CD4-positive, alpha-beta memory T cell (primary cell): ENCODE results near the gene TUBB4A. TPM values are rescaled to one million over a fixed set of nuclear protein-coding genes. Genes with fewer than 3 reads are reported as not detected.

Experiments used
- CTCF ChIA-PET: fragments of 350-600 bp; sonication (Branson Sonifier 250); formaldehyde crosslinking; loops from one replicate; lab custom pipeline; 2021; ENCODE audit warnings: inconsistent platforms; ENCODE audit not compliant: partially characterized antibody; lab: Charles Lee
- POLR2A ChIA-PET: fragments of 350-600 bp; sonication (Branson Sonifier 250); formaldehyde crosslinking; loops from one replicate; lab custom pipeline; 2021; ENCODE audit not compliant: partially characterized antibody; lab: Charles Lee
- DNase-seq, 5 donors: peaks; one replicate each; pipeline versions ENCODE4 v3.0.0 to v3.0.0-alpha.2; 2020 to 2022; ENCODE audit warnings: mixed read lengths in 1 of 5
- H3K27ac ChIP-seq: one replicate; pipeline ENCODE4 v1.7.0; 2013; ENCODE audit warnings: low read depth, low read length
- H3K27me3 ChIP-seq: 2 replicates; pipeline ENCODE4 v1.7.0; 2013; ENCODE audit warnings: mild to moderate bottlenecking, low read length, moderate library complexity; ENCODE audit not compliant: insufficient read depth
- H3K36me3 ChIP-seq: 2 replicates; pipeline ENCODE4 v1.7.0; 2013; ENCODE audit warnings: mild to moderate bottlenecking, low read length, moderate library complexity; ENCODE audit not compliant: insufficient read depth
- H3K4me1 ChIP-seq: 2 replicates; pipeline ENCODE4 v1.7.0; 2013; ENCODE audit warnings: mild to moderate bottlenecking, low read length, moderate library complexity; ENCODE audit not compliant: insufficient read depth
- H3K4me3 ChIP-seq, 2 donors: one replicate each; pipeline ENCODE4 v1.7.0; 2013; ENCODE audit warnings: low read length in 2 of 2, mild to moderate bottlenecking in 1 of 2
- H3K9me3 ChIP-seq, 2 donors: one replicate each; pipeline ENCODE4 v1.7.0; 2013; ENCODE audit warnings: low read length in 2 of 2, control low read depth in 1 of 2; ENCODE audit not compliant: control insufficient read depth in 1 of 2
- H3K27ac Mint-ChIP-seq, 7 donors: one replicate each; pipeline ENCODE4 v1.8.0; 2020 to 2021; ENCODE audit warnings: mixed read lengths in 7 of 7, mild to moderate bottlenecking in 6 of 7, inconsistent platforms in 3 of 7, moderate library complexity in 3 of 7
- H3K27me3 Mint-ChIP-seq, 2 donors: one replicate each; pipeline ENCODE4 v1.8.0; 2020 to 2021; ENCODE audit warnings: mixed read lengths in 2 of 2
- H3K36me3 Mint-ChIP-seq, 2 donors: one replicate each; pipeline ENCODE4 v1.8.0; 2020 to 2021; ENCODE audit warnings: mixed read lengths in 2 of 2, inconsistent platforms in 1 of 2, mild to moderate bottlenecking in 1 of 2
- H3K4me1 Mint-ChIP-seq, 4 donors: one replicate each; pipeline ENCODE4 v1.8.0; 2020 to 2021; ENCODE audit warnings: mixed read lengths in 4 of 4, mild to moderate bottlenecking in 1 of 4
- H3K4me3 Mint-ChIP-seq, 8 donors: one replicate each; pipeline ENCODE4 v1.8.0; 2020 to 2021; ENCODE audit warnings: mixed read lengths in 8 of 8, mild to moderate bottlenecking in 7 of 8, moderate library complexity in 6 of 8, inconsistent platforms in 3 of 8
- H3K9me3 Mint-ChIP-seq, 8 donors: one replicate each; pipeline ENCODE4 v1.8.0; 2020 to 2021; ENCODE audit warnings: mixed read lengths in 8 of 8, mild to moderate bottlenecking in 5 of 8, inconsistent platforms in 3 of 8, moderate library complexity in 1 of 8
- intact Hi-C: fragments of 100-400 bp; cut with micrococcal nuclease; formaldehyde crosslinking; loops from one replicate; pipeline ENCODE4 v1.15.1; 2023
- polyA plus RNA-seq, 2 donors: library from polyadenylated mRNA; unstranded; fragments of 300-500 nt; fragmentation: Illumina TruSeq; gene quantifications; one replicate each; pipeline ENCODE4 v1.2.3, GENCODE V29; 2021
- total RNA-seq, 2 experiments: library from RNA; stranded (reverse); gene quantifications; one replicate each; pipeline ENCODE4 v1.2.3, GENCODE V29; 2021

TUBB4A gene
- total and polyA plus RNA-seq, 4 experiments from 2014 or later: 1.5 to 4.7 (median 2.9) TPM

DNA sequence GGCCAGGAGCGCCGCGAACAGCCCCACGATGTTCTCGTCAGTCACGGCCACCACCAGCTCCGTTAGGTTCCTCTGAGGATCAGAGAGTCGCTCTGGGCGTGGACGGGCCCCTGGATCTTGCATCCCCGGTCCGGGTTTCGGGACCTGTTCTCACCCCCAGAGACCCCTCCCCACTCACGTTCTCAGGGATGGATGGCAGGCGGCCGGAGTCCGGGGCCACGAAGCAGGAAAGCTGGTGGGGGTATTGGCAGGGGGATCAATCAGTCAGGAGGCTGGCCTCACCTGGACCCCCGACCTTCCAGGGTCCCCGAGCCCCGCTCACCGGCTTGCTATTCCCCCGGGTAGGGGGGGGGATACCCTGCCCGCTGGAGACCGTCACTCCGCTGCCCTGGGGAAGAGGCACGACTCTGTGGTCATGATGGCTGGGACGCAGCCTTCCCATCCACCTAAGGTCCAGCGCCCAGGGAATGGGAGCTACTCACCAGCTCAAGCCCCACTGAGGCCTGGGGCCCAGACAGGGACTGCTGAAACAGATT, 25.1 kb downstream of the TUBB4A start:
- Mint-ChIP-seq H3K27me3 (no peaks in the 10 kb centered on the region), H3K4me3 (no peak overlapping the region), H3K4me1 (peaks cover 15 to 33% (median 23%) of the 10 kb centered on the region in 4 donors), H3K36me3 (peaks cover 14 to 25% of the 10 kb centered on the region in 2 donors), H3K9me3 (no peaks in the 10 kb centered on the region), H3K27ac (peak overlapping the region in 1 of 7 donors; percentile 53)
- H3K4me3 ChIP-seq: no peak overlapping the region
- intact Hi-C loops: no loop called here
- H3K27me3 ChIP-seq: no peaks in the 10 kb centered on the region
- POLR2A ChIA-PET: no interaction called here
- H3K27ac ChIP-seq: peak overlapping the region; percentile 7
- H3K36me3 ChIP-seq: peaks cover 33% of the 10 kb centered on the region
- CTCF ChIA-PET: no interaction called here
- no peak for DNase-seq
- H3K4me1 ChIP-seq: peaks cover 33% of the 10 kb centered on the region
- H3K9me3 ChIP-seq: no peaks in the 10 kb centered on the region

DNA sequence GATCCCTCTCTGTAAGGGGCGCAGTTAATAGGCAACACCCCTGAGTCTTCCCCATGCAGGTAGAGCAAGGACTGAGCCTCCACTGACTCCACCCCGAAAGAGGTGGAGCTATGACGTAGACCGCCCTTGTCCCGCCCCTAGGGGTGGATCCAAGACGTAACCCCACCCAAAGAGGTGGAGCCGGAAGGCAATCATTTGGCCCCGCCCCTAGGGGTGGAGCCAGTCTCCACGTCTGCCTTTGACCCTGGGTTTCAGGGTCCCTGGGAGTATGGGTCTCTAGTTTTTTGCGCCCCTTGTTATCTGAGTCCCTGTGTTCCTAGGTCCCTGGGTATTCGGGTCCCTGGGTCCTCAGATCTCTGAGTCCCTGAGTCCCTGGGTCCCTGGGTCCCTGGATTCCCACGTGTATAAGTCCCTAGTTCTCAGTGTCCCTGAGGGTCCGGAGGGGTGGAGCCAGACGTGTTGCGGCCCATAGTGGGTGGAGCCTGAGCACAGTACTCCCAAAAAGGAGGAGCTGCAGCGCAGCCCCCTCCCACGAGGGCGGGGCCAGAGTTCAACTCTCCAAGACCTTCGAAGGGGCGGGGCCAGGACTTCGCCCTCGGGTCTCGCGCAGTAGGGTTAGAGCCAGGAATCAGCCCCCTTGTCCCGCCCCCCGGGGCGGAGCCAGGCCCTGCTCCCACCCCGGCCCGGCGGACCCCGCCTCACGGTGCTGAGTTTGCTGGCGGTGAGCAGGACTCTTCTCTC, 25.8 kb downstream of the TUBB4A start:
- H3K36me3 Mint-ChIP-seq: peaks cover 14 to 24% of the 10 kb centered on the region in 2 donors
- peaks cover 11 to 27% (median 19%) of the 10 kb centered on the region in 4 donors for H3K4me1 Mint-ChIP-seq

DNA sequence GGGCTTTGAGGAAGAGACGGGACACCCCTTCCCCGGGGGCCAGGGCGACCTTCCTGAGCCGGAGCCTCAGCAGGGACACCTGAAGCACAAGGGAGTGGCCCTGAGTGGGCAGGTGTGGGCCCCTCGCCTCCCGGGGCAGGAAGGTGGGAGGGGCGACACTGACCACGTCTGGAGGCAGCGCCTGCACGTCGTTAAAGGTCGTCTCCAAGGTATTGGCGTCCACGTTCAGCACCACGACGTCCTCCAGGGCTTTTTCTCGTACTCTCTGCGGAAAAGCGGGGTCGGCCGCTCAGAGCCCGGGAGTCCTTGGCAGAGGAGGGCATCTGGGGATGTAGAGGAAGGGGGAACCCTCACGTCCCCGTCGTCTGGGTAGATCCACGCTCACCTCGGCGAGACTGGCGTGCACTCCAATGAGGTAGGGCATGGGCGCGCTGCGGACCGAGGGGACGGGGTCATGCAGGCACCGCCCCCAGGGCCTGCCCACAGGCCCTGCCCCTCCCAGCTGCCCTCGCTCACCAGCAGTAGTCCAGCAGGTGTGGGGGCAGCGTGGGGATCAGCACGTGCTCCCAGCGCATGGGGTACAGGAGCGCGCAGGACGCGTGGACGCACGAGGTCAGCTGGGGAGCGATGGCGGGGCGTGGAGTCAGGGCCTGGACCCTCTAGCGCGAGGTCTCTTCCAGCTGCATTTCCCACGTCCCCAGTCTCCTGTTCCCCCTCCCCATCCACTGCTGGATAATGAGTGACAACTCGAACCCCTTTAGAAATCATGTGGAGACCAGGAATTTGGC, 26.6 kb downstream of the TUBB4A start:
- Histone ChIP-seq H3K27ac (no peak overlapping the region), H3K27me3 (no peaks in the 10 kb centered on the region), H3K9me3 (no peaks in the 10 kb centered on the region), H3K4me3 (no peak overlapping the region), H3K4me1 (peaks cover 23% of the 10 kb centered on the region), H3K36me3 (peaks cover 33% of the 10 kb centered on the region)
- Mint-ChIP-seq H3K36me3 (peaks cover 18 to 23% of the 10 kb centered on the region in 2 donors), H3K27ac (peak overlapping the region in 2 of 7 donors; percentile 29 to 66), H3K4me1 (peaks cover 6 to 19% (median 12%) of the 10 kb centered on the region in 4 donors), H3K27me3 (no peaks in the 10 kb centered on the region), H3K9me3 (no peaks in the 10 kb centered on the region), H3K4me3 (no peak overlapping the region)
- ChIA-PET POLR2A (no interaction called here), CTCF (no interaction called here)
- no peak for DNase-seq
- intact Hi-C loops: no loop called here

More for the DNA sequence above, 25.8 kb downstream of the TUBB4A start:
- ChIA-PET CTCF (no interaction called here), POLR2A (no interaction called here)
- Histone ChIP-seq H3K9me3 (no peaks in the 10 kb centered on the region), H3K4me3 (no peak overlapping the region), H3K36me3 (peaks cover 33% of the 10 kb centered on the region), H3K27me3 (no peaks in the 10 kb centered on the region), H3K27ac (peak overlapping the region; percentile 7), H3K4me1 (peaks cover 30% of the 10 kb centered on the region)
- Mint-ChIP-seq H3K27me3 (no peaks in the 10 kb centered on the region), H3K9me3 (no peaks in the 10 kb centered on the region), H3K27ac (peak overlapping the region; percentile 15 to 66 (median 53)), H3K4me3 (no peak overlapping the region)
- intact Hi-C loops: no loop called here
- DNase-seq: peak; percentile 51 to 75 (median 64)

DNA sequence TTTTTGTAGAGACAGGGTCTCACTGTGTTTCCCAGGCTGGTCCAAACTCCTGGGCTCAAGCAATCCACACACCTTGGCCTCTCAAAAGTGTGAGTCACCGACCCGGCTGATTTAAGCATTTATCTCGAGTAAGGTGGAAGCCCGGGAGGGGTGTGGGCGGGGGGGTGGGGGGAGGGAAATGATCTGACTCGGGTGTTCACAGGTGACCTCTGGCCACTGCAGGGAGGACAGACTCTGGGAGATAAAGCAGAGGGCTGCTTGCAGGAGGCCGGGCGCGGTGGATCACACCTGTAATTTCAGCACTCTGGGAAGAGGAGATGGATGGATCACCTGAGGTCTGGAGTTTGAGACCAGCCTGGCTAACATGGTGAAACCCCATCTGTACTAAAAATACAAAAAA, 28.5 kb downstream of the TUBB4A start:
- POLR2A ChIA-PET: interaction anchor here (0.9 to 2.1 kb wide), 2 partner anchors 8 to 390 kb away, joined by 3 to 19 read pairs; partner anchors contain the start of gene DENND1C
- Histone ChIP-seq H3K27ac (no peak overlapping the region), H3K27me3 (no peaks in the 10 kb centered on the region), H3K4me1 (peaks cover 4% of the 10 kb centered on the region), H3K4me3 (no peak overlapping the region), H3K9me3 (no peaks in the 10 kb centered on the region), H3K36me3 (peaks cover 35% of the 10 kb centered on the region)
- Mint-ChIP-seq H3K36me3 (peaks cover 15 to 27% of the 10 kb centered on the region in 2 donors), H3K4me3 (no peak overlapping the region), H3K27ac (no peak overlapping the region), H3K4me1 (peaks cover 0 to 5% (median 2%) of the 10 kb centered on the region in 4 donors), H3K27me3 (no peaks in the 10 kb centered on the region), H3K9me3 (no peaks in the 10 kb centered on the region)
- CTCF ChIA-PET: no interaction called here
- no peak for DNase-seq
- intact Hi-C loops: no loop called here

DNA sequence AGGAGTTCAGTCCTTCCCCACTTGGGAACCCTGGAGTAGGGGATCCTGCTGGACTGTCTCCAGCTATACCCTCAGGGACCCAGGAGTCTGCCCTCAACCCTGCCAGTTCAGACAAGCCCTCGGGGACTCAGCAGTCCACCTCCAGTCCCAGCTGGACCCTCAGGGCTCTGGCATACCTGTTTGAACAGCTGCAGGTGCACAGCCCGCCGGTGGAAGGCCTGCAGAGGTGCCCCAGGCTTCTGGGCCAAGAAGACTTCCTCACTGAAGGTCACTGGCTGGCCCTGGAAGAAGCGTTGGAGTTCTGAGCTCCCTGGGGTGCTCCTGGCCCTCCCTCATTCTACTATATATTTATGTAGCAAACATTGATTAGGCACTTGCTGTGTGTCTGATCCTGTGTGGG, 29.4 kb downstream of the TUBB4A start:
- H3K4me3 ChIP-seq: no peak overlapping the region
- no peaks in the 10 kb centered on the region for H3K4me1 ChIP-seq
- Mint-ChIP-seq H3K9me3 (no peaks in the 10 kb centered on the region), H3K36me3 (peaks cover 19 to 30% of the 10 kb centered on the region in 2 donors), H3K27me3 (no peaks in the 10 kb centered on the region), H3K4me1 (peaks cover 0 to 7% (median 3%) of the 10 kb centered on the region in 4 donors), H3K27ac (peak overlapping the region in 1 of 7 donors; percentile 35), H3K4me3 (no peak overlapping the region)
- peaks cover 35% of the 10 kb centered on the region for H3K36me3 ChIP-seq
- intact Hi-C loops: no loop called here
- CTCF ChIA-PET: interaction anchor here (0.7 kb wide), 1 partner anchor 82 kb away, joined by 5 read pairs; no protein-coding TSS in a partner anchor
- POLR2A ChIA-PET: interaction anchor here (0.9 to 2.1 kb wide), 2 partner anchors 9 to 391 kb away, joined by 3 to 19 read pairs; partner anchors contain the start of gene DENND1C
- H3K9me3 ChIP-seq: no peaks in the 10 kb centered on the region
- H3K27ac ChIP-seq: no peak overlapping the region
- H3K27me3 ChIP-seq: no peaks in the 10 kb centered on the region
- no peak for DNase-seq

DNA sequence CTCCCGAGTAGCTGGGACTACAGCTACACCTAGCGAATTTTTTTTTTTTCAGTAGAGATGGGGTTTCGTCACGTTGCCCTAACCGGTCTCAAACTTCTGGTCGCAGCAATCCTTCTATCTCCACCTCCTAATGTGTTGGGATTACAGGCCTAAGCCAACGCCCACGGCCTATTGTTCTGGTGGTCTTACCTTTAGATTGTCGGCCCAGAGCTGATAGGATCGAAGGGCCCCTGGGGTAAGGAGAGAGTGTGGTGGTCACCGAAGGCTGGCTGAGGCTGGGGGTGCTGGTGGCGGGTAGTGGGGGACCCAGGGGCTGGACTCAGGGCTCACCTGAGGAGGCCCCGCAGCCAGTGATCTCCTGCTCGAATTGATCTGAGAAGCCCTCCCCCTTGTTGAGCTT, 31.0 kb downstream of the TUBB4A start:
- CTCF ChIA-PET: no interaction called here
- Histone ChIP-seq H3K27me3 (no peaks in the 10 kb centered on the region), H3K36me3 (peaks cover 26% of the 10 kb centered on the region), H3K4me3 (no peak overlapping the region), H3K4me1 (no peaks in the 10 kb centered on the region), H3K9me3 (no peaks in the 10 kb centered on the region), H3K27ac (no peak overlapping the region)
- Mint-ChIP-seq H3K4me3 (no peak overlapping the region), H3K36me3 (peaks cover 18 to 31% of the 10 kb centered on the region in 2 donors), H3K27ac (peak overlapping the region in 2 of 7 donors; percentile 10 to 57), H3K27me3 (no peaks in the 10 kb centered on the region), H3K9me3 (no peaks in the 10 kb centered on the region), H3K4me1 (peaks cover 0 to 10% (median 1%) of the 10 kb centered on the region in 4 donors)
- intact Hi-C loops: no loop called here
- DNase-seq: no peak
- POLR2A ChIA-PET: interaction anchor here (1.0 kb wide), 1 partner anchor 9 kb away, joined by 3 read pairs; no protein-coding TSS in a partner anchor
